ENCODE results near the gene BBS7.

BBS7 gene

DNA sequence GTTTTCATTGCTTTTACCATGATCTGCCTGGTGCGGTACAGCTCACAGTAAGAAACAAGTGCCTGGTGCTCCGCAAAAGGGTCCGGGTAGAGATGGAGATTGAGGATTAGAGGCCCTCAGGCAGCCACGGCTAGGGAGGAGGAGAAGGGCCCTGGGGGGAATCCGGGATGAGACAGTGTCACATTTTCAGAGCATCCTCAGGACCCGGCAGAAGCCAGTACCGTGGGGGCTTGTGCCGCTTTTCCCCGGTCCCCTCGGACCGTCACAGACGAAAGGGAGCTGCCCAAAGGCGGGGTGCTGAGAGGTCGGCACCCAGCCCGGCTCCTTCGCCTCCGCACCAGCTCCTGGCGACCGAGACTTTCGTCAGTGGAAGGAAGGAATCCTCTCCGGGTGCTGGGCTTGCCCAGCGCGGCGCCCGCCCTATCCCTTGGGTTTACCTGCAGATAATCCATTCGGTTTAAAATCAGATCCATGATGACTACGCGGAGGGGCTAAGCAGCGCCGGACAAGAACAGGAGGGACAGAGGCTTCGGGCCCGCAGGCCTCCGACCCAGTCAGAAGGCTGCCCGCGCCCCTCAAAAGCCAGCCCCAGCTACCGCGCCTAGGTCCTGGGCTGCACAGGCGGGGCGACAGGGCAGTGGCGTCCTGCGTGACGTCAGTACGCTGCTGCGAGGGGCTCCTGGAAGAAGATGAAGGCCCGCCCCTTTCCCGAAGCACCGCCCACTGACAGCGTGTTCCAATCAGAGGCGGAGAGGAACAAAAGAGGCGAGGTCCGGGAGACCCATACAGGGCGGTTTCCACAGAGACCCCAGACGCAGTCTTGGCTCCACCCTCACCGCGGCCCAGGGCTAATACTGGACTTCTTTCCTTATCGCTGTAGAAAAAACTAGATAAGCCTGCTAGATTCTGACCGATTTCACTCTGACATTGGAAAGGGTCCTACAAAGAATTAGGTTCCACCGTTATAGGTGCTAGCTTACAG is at the start of gene BBS7:
BBS7 (minus strand) TSS at position 634 of the 982 bp plus-strand sequence; CDS start at position 473, 161 bp downstream.
- H3F3A ChIP-seq (ENCODE audit: low read depth), result no peaks in the 10 kb centered on the region
- H3K79me2 ChIP-seq (ENCODE audit: insufficient read depth, low read length), result no peaks in the 10 kb centered on the region
- no peaks in the 10 kb centered on the region for H3K9me3 ChIP-seq (ENCODE audit: insufficient read depth, low read depth, low read length)
- TF ChIP-seq EZH2phosphoT487 (IDR thresholded peaks at IDR 0.05; ENCODE audit: borderline replicate concordance), result no peak
- no peak for TF ChIP-seq CTCF (conservative IDR thresholded peaks at IDR 0.05; ENCODE audit: low read length)
- no peak within 1 kb of the TSS for H3K9ac ChIP-seq (ENCODE audit: low read depth, low read length, poor library complexity, severe bottlenecking)
- H3K4me1 ChIP-seq (ENCODE audit: insufficient read depth, low read length, poor library complexity, severe bottlenecking), result no peaks in the 10 kb centered on the region
- no peak within 1 kb of the TSS for H3K4me2 ChIP-seq (ENCODE audit: low read depth, low read length, poor library complexity, severe bottlenecking)
- no peaks in the 10 kb centered on the region for H3K36me3 ChIP-seq (ENCODE audit: insufficient read depth, low read length)
- H3K9me2 ChIP-seq (replicated peaks; ENCODE audit: low read depth, low read length), result no peaks in the 10 kb centered on the region
- H4K20me1 ChIP-seq (ENCODE audit: insufficient read depth, low read length, poor library complexity, severe bottlenecking), result no peaks in the 10 kb centered on the region
- no peak within 1 kb of the TSS for H3K4me3 ChIP-seq (ENCODE audit: low read length, poor library complexity, severe bottlenecking)
- H3K27me3 ChIP-seq (ENCODE audit: insufficient read depth, low read length, poor library complexity, severe bottlenecking), result no peaks in the 10 kb centered on the region
- H2AFZ ChIP-seq (ENCODE audit: low read length), result no peak within 1 kb of the TSS

DNA sequence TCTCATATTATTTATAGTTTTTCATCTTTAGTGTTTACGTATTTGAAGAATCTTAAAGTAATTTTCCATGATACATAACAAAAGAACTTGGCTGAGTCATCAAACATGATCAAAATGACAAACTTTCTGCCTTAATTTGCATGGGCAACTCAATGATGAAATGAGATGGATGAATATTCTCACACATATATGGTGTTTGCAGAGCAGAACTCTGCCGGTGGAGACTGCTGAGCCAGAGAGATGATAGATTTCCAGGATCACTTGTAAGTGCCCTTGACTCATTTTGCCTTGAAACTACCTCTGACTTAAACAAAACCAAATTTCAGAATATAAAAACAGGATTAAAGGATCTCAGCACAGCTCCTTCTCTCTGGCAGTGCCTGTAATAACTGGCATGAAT is 43.4 kb upstream of the BBS7 start:
- Histone ChIP-seq H3K27me3 (ENCODE audit: insufficient read depth, low read length, poor library complexity, severe bottlenecking) (peaks cover 3% of the 10 kb centered on the region), H4K20me1 (ENCODE audit: insufficient read depth, low read length, poor library complexity, severe bottlenecking) (no peaks in the 10 kb centered on the region), H3K36me3 (ENCODE audit: insufficient read depth, low read length) (no peaks in the 10 kb centered on the region), H3K4me3 (ENCODE audit: low read length, poor library complexity, severe bottlenecking) (no peak overlapping the region), H3K9me3 (ENCODE audit: insufficient read depth, low read depth, low read length) (no peaks in the 10 kb centered on the region), H3K4me2 (ENCODE audit: low read depth, low read length, poor library complexity, severe bottlenecking) (no peak overlapping the region), H3K9me2 (replicated peaks; ENCODE audit: low read depth, low read length) (no peaks in the 10 kb centered on the region), H3F3A (ENCODE audit: low read depth) (no peaks in the 10 kb centered on the region), H3K9ac (ENCODE audit: low read depth, low read length, poor library complexity, severe bottlenecking) (no peak overlapping the region), H2AFZ (ENCODE audit: low read length) (no peak overlapping the region), H3K4me1 (ENCODE audit: insufficient read depth, low read length, poor library complexity, severe bottlenecking) (no peaks in the 10 kb centered on the region), H3K79me2 (ENCODE audit: insufficient read depth, low read length) (no peaks in the 10 kb centered on the region)
- TF ChIP-seq EZH2phosphoT487 (IDR thresholded peaks at IDR 0.05; ENCODE audit: borderline replicate concordance), result no peak
- TF ChIP-seq CTCF (conservative IDR thresholded peaks at IDR 0.05; ENCODE audit: low read length), result no peak

GRCh38 chr4:121908346-121908745 is 38.1 kb upstream of the BBS7 start:
- Histone ChIP-seq H3K27me3 (ENCODE audit: insufficient read depth, low read length, poor library complexity, severe bottlenecking) (peaks cover 16% of the 10 kb centered on the region), H4K20me1 (ENCODE audit: insufficient read depth, low read length, poor library complexity, severe bottlenecking) (no peaks in the 10 kb centered on the region)

More at GRCh38 chr4:121908346-121908745, 38.1 kb upstream of the BBS7 start:
- Histone ChIP-seq H3K36me3 (ENCODE audit: insufficient read depth, low read length) (no peaks in the 10 kb centered on the region), H3K9me2 (replicated peaks; ENCODE audit: low read depth, low read length) (no peaks in the 10 kb centered on the region), H3K4me1 (ENCODE audit: insufficient read depth, low read length, poor library complexity, severe bottlenecking) (no peaks in the 10 kb centered on the region), H3K9me3 (ENCODE audit: insufficient read depth, low read depth, low read length) (no peaks in the 10 kb centered on the region), H2AFZ (ENCODE audit: low read length) (no peak overlapping the region), H3K4me3 (ENCODE audit: low read length, poor library complexity, severe bottlenecking) (no peak overlapping the region), H3F3A (ENCODE audit: low read depth) (no peaks in the 10 kb centered on the region), H3K9ac (ENCODE audit: low read depth, low read length, poor library complexity, severe bottlenecking) (no peak overlapping the region), H3K79me2 (ENCODE audit: insufficient read depth, low read length) (no peaks in the 10 kb centered on the region), H3K4me2 (ENCODE audit: low read depth, low read length, poor library complexity, severe bottlenecking) (no peak overlapping the region)
- TF ChIP-seq CTCF (conservative IDR thresholded peaks at IDR 0.05; ENCODE audit: low read length) (no peak), EZH2phosphoT487 (IDR thresholded peaks at IDR 0.05; ENCODE audit: borderline replicate concordance) (no peak)

All from Loucy (cell line).